Measurements from ENCODE around the gene SGCB.

SGCB gene

GRCh38 chr4:52015366-52015765, 22.7 kb downstream of the SGCB start:
- Histone ChIP-seq H3K9me2 (replicated peaks; ENCODE audit: insufficient read depth, low read length) (no peaks in the 10 kb centered on the region), H3K4me2 (ENCODE audit: low read depth, low read length) (no peak overlapping the region), H4K20me1 (ENCODE audit: insufficient read depth, low read length) (no peaks in the 10 kb centered on the region), H2AFZ (ENCODE audit: low read length) (no peak overlapping the region), H3K27ac (ENCODE audit: low read length) (no peak overlapping the region), H3K27me3 (replicated peaks; ENCODE audit: insufficient read depth, low read length) (no peaks in the 10 kb centered on the region), H3K4me1 (ENCODE audit: low read length) (no peaks in the 10 kb centered on the region), H3K9me3 (replicated peaks; ENCODE audit: insufficient read depth, low read length) (no peaks in the 10 kb centered on the region), H3K4me3 (ENCODE audit: low read length) (no peak overlapping the region), H3F3A (ENCODE audit: insufficient read depth, low read length) (no peaks in the 10 kb centered on the region), H3K36me3 (replicated peaks; ENCODE audit: insufficient read depth, low read length) (no peaks in the 10 kb centered on the region), H3K79me2 (ENCODE audit: low read length) (no peaks in the 10 kb centered on the region), H3K9ac (ENCODE audit: low read length) (no peak overlapping the region)
- DNase-seq, result no peak
- TF ChIP-seq EZH2phosphoT487 (IDR thresholded peaks at IDR 0.05; ENCODE audit: low read length) (no peak), EZH2 (optimal IDR thresholded peaks at IDR 0.05; ENCODE audit: low read depth, low read length) (no peak), CTCF (IDR thresholded peaks at IDR 0.05; ENCODE audit: low read length) (no peak)

GRCh38 chr4:52014903-52015302, 23.2 kb downstream of the SGCB start:
- Histone ChIP-seq H3K27ac (ENCODE audit: low read length) (no peak overlapping the region), H3K36me3 (replicated peaks; ENCODE audit: insufficient read depth, low read length) (no peaks in the 10 kb centered on the region), H3K9ac (ENCODE audit: low read length) (no peak overlapping the region), H3K4me2 (ENCODE audit: low read depth, low read length) (no peak overlapping the region), H2AFZ (ENCODE audit: low read length) (no peak overlapping the region), H3K9me3 (replicated peaks; ENCODE audit: insufficient read depth, low read length) (no peaks in the 10 kb centered on the region), H3K4me1 (ENCODE audit: low read length) (no peaks in the 10 kb centered on the region), H3K27me3 (replicated peaks; ENCODE audit: insufficient read depth, low read length) (no peaks in the 10 kb centered on the region), H3F3A (ENCODE audit: insufficient read depth, low read length) (no peaks in the 10 kb centered on the region), H3K79me2 (ENCODE audit: low read length) (no peaks in the 10 kb centered on the region), H4K20me1 (ENCODE audit: insufficient read depth, low read length) (no peaks in the 10 kb centered on the region), H3K4me3 (ENCODE audit: low read length) (no peak overlapping the region), H3K9me2 (replicated peaks; ENCODE audit: insufficient read depth, low read length) (no peaks in the 10 kb centered on the region)
- DNase-seq, result no peak
- no peak for TF ChIP-seq CTCF (IDR thresholded peaks at IDR 0.05; ENCODE audit: low read length)
- TF ChIP-seq EZH2 (optimal IDR thresholded peaks at IDR 0.05; ENCODE audit: low read depth, low read length), result no peak
- no peak for TF ChIP-seq EZH2phosphoT487 (IDR thresholded peaks at IDR 0.05; ENCODE audit: low read length)

- Histone ChIP-seq H3K9me2 (replicated peaks; ENCODE audit: insufficient read depth, low read length) (no peaks in the 10 kb centered on the region), H3K4me3 (ENCODE audit: low read length) (no peak overlapping the region), H3K4me2 (ENCODE audit: low read depth, low read length) (no peak overlapping the region), H3K27me3 (replicated peaks; ENCODE audit: insufficient read depth, low read length) (no peaks in the 10 kb centered on the region), H3F3A (ENCODE audit: insufficient read depth, low read length) (no peaks in the 10 kb centered on the region), H3K4me1 (ENCODE audit: low read length) (no peaks in the 10 kb centered on the region), H3K9me3 (replicated peaks; ENCODE audit: insufficient read depth, low read length) (no peaks in the 10 kb centered on the region), H3K79me2 (ENCODE audit: low read length) (no peaks in the 10 kb centered on the region), H2AFZ (ENCODE audit: low read length) (no peak overlapping the region), H3K36me3 (replicated peaks; ENCODE audit: insufficient read depth, low read length) (no peaks in the 10 kb centered on the region), H3K27ac (ENCODE audit: low read length) (no peak overlapping the region), H3K9ac (ENCODE audit: low read length) (no peak overlapping the region), H4K20me1 (ENCODE audit: insufficient read depth, low read length) (no peaks in the 10 kb centered on the region)
- DNase-seq, result no peak
- no peak for TF ChIP-seq EZH2 (optimal IDR thresholded peaks at IDR 0.05; ENCODE audit: low read depth, low read length)
These were observed 25.4 kb downstream of the SGCB start for GRCh38 chr4:52012651-52013050.

GRCh38 chr4:52010986-52011385, 27.1 kb downstream of the SGCB start:
- H3K79me2 ChIP-seq (ENCODE audit: low read length), result no peaks in the 10 kb centered on the region
- H3K27me3 ChIP-seq (replicated peaks; ENCODE audit: insufficient read depth, low read length), result no peaks in the 10 kb centered on the region
- DNase-seq, result no peak
- no peak overlapping the region for H3K27ac ChIP-seq (ENCODE audit: low read length)
- H3K36me3 ChIP-seq (replicated peaks; ENCODE audit: insufficient read depth, low read length), result no peaks in the 10 kb centered on the region
- H3K4me2 ChIP-seq (ENCODE audit: low read depth, low read length), result no peak overlapping the region
- no peaks in the 10 kb centered on the region for H4K20me1 ChIP-seq (ENCODE audit: insufficient read depth, low read length)
- no peak overlapping the region for H3K4me3 ChIP-seq (ENCODE audit: low read length)
- no peaks in the 10 kb centered on the region for H3F3A ChIP-seq (ENCODE audit: insufficient read depth, low read length)
- no peak overlapping the region for H2AFZ ChIP-seq (ENCODE audit: low read length)
- no peak overlapping the region for H3K9ac ChIP-seq (ENCODE audit: low read length)
- TF ChIP-seq EZH2phosphoT487 (IDR thresholded peaks at IDR 0.05; ENCODE audit: low read length) (no peak), EZH2 (optimal IDR thresholded peaks at IDR 0.05; ENCODE audit: low read depth, low read length) (no peak), CTCF (IDR thresholded peaks at IDR 0.05; ENCODE audit: low read length) (no peak)
- no peaks in the 10 kb centered on the region for H3K9me3 ChIP-seq (replicated peaks; ENCODE audit: insufficient read depth, low read length)
- H3K9me2 ChIP-seq (replicated peaks; ENCODE audit: insufficient read depth, low read length), result no peaks in the 10 kb centered on the region
- no peaks in the 10 kb centered on the region for H3K4me1 ChIP-seq (ENCODE audit: low read length)
